ENCODE results near the gene RNU5D-1.
"Not testable (repeated sequence)": the region's sequence is repeated elsewhere in the genome, so short reads cannot be mapped to it uniquely, and the experiment has no call there.

RNU5D-1 gene

GRCh38 chr1:44743211-44743610 is 12.2 kb upstream of the RNU5D-1 start:
- no peak for DNase-seq (ENCODE audit: low read depth, low spot score)
- in situ Hi-C loops (cut with HindIII; ENCODE audit: low sequenced_read_pairs), result no loop called here
- no peak for TF ChIP-seq CTCF (IDR thresholded peaks at IDR 0.05; ENCODE audit: low read depth, low read length)
- no peak overlapping the region for H3K4me3 ChIP-seq (ENCODE audit: low read depth, low read length)

- peak overlapping the region; percentile 80 for H3K4me3 ChIP-seq (ENCODE audit: low read depth, low read length)
- TF ChIP-seq CTCF (IDR thresholded peaks at IDR 0.05; ENCODE audit: low read depth, low read length), result no peak
- in situ Hi-C loops (cut with HindIII; ENCODE audit: low sequenced_read_pairs), result no loop called here
- DNase-seq (ENCODE audit: low read depth, low spot score), result no peak
Measured at GRCh38 chr1:44740179-44740617, 9.2 kb upstream of the RNU5D-1 start.

GRCh38 chr1:44739307-44740178 is 8.6 kb upstream of the RNU5D-1 start, which contains the start of gene KIF2C:
Gene KIF2C (plus strand): TSS chr1:44739837. CDS start chr1:44739933, 96 bp downstream.
- in situ Hi-C loops (cut with HindIII; ENCODE audit: low sequenced_read_pairs), result no loop called here
- TF ChIP-seq CTCF (IDR thresholded peaks at IDR 0.05; ENCODE audit: low read depth, low read length), result no peak
- peak; percentile 98 for DNase-seq (ENCODE audit: low read depth, low spot score)
- peak within 1 kb of the TSS; percentile 80 for H3K4me3 ChIP-seq (ENCODE audit: low read depth, low read length)

- in situ Hi-C loops (cut with HindIII; ENCODE audit: low sequenced_read_pairs), result not testable (repeated sequence)
Measured at GRCh38 chr1:44738953-44739306, 8.0 kb upstream of the RNU5D-1 start.

GRCh38 chr1:44735992-44736391 is 5.0 kb upstream of the RNU5D-1 start:
- TF ChIP-seq CTCF (IDR thresholded peaks at IDR 0.05; ENCODE audit: low read depth, low read length), result no peak
- in situ Hi-C loops (cut with HindIII; ENCODE audit: low sequenced_read_pairs), result no loop called here
- H3K4me3 ChIP-seq (ENCODE audit: low read depth, low read length), result no peak overlapping the region
- DNase-seq (ENCODE audit: low read depth, low spot score), result no peak

More at GRCh38 chr1:44738953-44739306, 8.0 kb upstream of the RNU5D-1 start:
- H3K4me3 ChIP-seq (ENCODE audit: low read depth, low read length), result peak overlapping the region; percentile 80
- not testable (repeated sequence) for DNase-seq (ENCODE audit: low read depth, low spot score)

GRCh38 chr1:44733784-44734183 is 2.8 kb upstream of the RNU5D-1 start:
- in situ Hi-C loops (cut with HindIII; ENCODE audit: low sequenced_read_pairs), result no loop called here
- no peak overlapping the region for H3K4me3 ChIP-seq (ENCODE audit: low read depth, low read length)
- TF ChIP-seq CTCF (IDR thresholded peaks at IDR 0.05; ENCODE audit: low read depth, low read length), result no peak
- no peak for DNase-seq (ENCODE audit: low read depth, low spot score)

GRCh38 chr1:44733365-44733764 is 2.4 kb upstream of the RNU5D-1 start:
- DNase-seq (ENCODE audit: low read depth, low spot score), result peak; percentile 56
- in situ Hi-C loops (cut with HindIII; ENCODE audit: low sequenced_read_pairs), result no loop called here
- no peak overlapping the region for H3K4me3 ChIP-seq (ENCODE audit: low read depth, low read length)

More at GRCh38 chr1:44733365-44733764, 2.4 kb upstream of the RNU5D-1 start:
- TF ChIP-seq CTCF (IDR thresholded peaks at IDR 0.05; ENCODE audit: low read depth, low read length), result no peak
